PC-3 (cell line): Measurements from ENCODE around the gene SYNCRIP. TPM values are rescaled to one million over a fixed set of nuclear protein-coding genes. Genes with fewer than 3 reads are reported as not detected.

Experiments used
- ATAC-seq: fragments of 200-7000 bp; cut with Tn5 transposase; 2 replicates; pipeline ENCODE4 v1.9.1; 2020; ENCODE audit warnings: mild to moderate bottlenecking, moderate library complexity
- BruUV-seq: library from RNA; stranded (reverse); fragments of 400-500 nt; replicated peaks from 2 replicates; lab custom pipeline; 2021; lab: Mats Ljungman, UMichigan
- CTCF ChIA-PET: fragments of 300-600 bp; sonication (Branson Sonifier 250); formaldehyde crosslinking; loops from one replicate; lab custom pipeline; 2022; ENCODE audit warnings: antibody characterized with exemption; lab: Charles Lee
- POLR2A ChIA-PET: fragments of 300-600 bp; sonication (Branson Sonifier 250); formaldehyde crosslinking; loops from one replicate; lab custom pipeline; 2022; ENCODE audit warnings: antibody characterized with exemption; ENCODE audit not compliant: unreplicated experiment; lab: Charles Lee
- DNase-seq: peaks from one replicate; pipeline ENCODE4 v3.0.0-alpha.2; 2015
- H2AFZ ChIP-seq: fragments of 300-600 bp; sonication (generic); 2 replicates; pipeline ENCODE4 v1.6.0; 2016; ENCODE audit warnings: antibody characterized with exemption, low read length
- H3F3A ChIP-seq: fragments of 300-600 bp; sonication (generic); one replicate; pipeline ENCODE4 v1.6.0; 2017; ENCODE audit warnings: antibody characterized with exemption, low read length, control low read depth, mild to moderate bottlenecking; ENCODE audit not compliant: unreplicated experiment
- H3K27ac ChIP-seq: fragments of 300-600 bp; sonication (generic); 2 replicates; pipeline ENCODE4 v1.5.1; 2016; ENCODE audit warnings: mild to moderate bottlenecking, low read length
- H3K27me3 ChIP-seq: fragments of 300-600 bp; sonication (generic); 2 replicates; pipeline ENCODE4 v1.6.1; 2016; ENCODE audit warnings: low read length, mixed read lengths
- H3K36me3 ChIP-seq: fragments of 300-600 bp; sonication (generic); 2 replicates; pipeline ENCODE4 v1.6.1; 2016; ENCODE audit warnings: low read depth, mixed run types, low read length, mixed read lengths
- H3K4me1 ChIP-seq: fragments of 300-600 bp; sonication (generic); 2 replicates; pipeline ENCODE4 v1.5.1; 2016; ENCODE audit warnings: low read length; ENCODE audit not compliant: insufficient read depth
- H3K4me2 ChIP-seq: fragments of 300-600 bp; sonication (generic); 2 replicates; pipeline ENCODE4 v1.6.0; 2016; ENCODE audit warnings: low read length
- H3K4me3 ChIP-seq: fragments of 300-600 bp; sonication (generic); 2 replicates; pipeline ENCODE4 v1.5.1; 2016; ENCODE audit warnings: mild to moderate bottlenecking, low read length, mixed read lengths
- H3K79me2 ChIP-seq: fragments of 300-600 bp; sonication (generic); 2 replicates; pipeline ENCODE4 v1.6.1; 2017; ENCODE audit warnings: low read length, mixed read lengths
- H3K9ac ChIP-seq: fragments of 300-600 bp; sonication (generic); 2 replicates; pipeline ENCODE4 v1.6.0; 2016; ENCODE audit warnings: mild to moderate bottlenecking, low read length
- H3K9me2 ChIP-seq: fragments of 300-600 bp; sonication (generic); replicated peaks from 2 replicates; pipeline ENCODE4 v1.6.1; 2016; ENCODE audit warnings: mixed run types, low read length, mixed read lengths
- H3K9me3 ChIP-seq: fragments of 300-600 bp; sonication (generic); 2 replicates; pipeline ENCODE4 v1.6.1; 2016; ENCODE audit warnings: low read length, mixed read lengths
- H4K20me1 ChIP-seq: fragments of 300-600 bp; sonication (generic); 2 replicates; pipeline ENCODE4 v1.6.1; 2016; ENCODE audit warnings: low read length, mixed read lengths
- EZH2 ChIP-seq: fragments of 300-600 bp; sonication (generic); IDR thresholded peaks from one replicate; pipeline ENCODE4 v1.6.1; 2017; ENCODE audit warnings: antibody characterized with exemption, mild to moderate bottlenecking, low read length; ENCODE audit not compliant: unreplicated experiment
- EZH2phosphoT487 ChIP-seq: fragments of 300-600 bp; sonication (generic); IDR thresholded peaks from 2 replicates; pipeline ENCODE4 v1.6.1; 2018; ENCODE audit warnings: mild to moderate bottlenecking, antibody characterized with exemption, low read length, borderline replicate concordance
- intact Hi-C: fragments of 100-400 bp; cut with micrococcal nuclease; formaldehyde crosslinking; loops from 2 replicates; pipeline ENCODE4 v1.9.0; 2023
- total RNA-seq: library from RNA; depleted of rRNA; stranded (reverse); fragments of >200 nt; gene quantifications from 2 replicates; pipeline ENCODE4 v1.2.3, GENCODE V29; 2014
- TF ChIP-seq, protein P1 (sequence below): fragments of 300-600 bp; sonication (generic); conservative IDR thresholded peaks from 2 replicates; pipeline ENCODE4 v1.5.1; 2017; ENCODE audit warnings: antibody characterized with exemption, low read depth, mild to moderate bottlenecking, low read length

The SYNCRIP gene
- total RNA-seq, 1 experiment from 2014 or later, result 63.8 TPM

DNA sequence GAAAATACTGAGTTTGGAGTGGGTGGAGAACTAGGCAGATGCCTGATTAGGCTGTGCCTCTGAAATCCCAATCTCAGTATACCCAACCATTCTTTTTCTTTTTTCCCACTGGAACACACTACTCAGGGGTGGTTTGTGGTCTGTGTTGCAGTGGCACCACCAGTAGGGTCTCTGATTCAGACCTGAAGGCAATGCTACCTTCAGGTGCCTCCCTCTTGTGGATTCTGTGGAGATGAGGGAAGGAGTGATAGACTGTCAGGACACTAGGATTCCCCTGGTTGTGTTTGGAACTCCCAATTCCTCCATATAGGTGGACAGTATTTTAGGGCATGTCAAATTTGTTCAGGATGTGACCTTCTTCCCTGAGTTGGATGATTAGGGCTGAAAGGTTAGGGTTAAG is 47.4 kb upstream of the SYNCRIP start:
- CTCF ChIA-PET, result no interaction called here
- Histone ChIP-seq H3K9ac (no peak overlapping the region), H3K79me2 (no peaks in the 10 kb centered on the region), H3K4me1 (no peaks in the 10 kb centered on the region), H3K4me2 (no peak overlapping the region), H3K27ac (no peak overlapping the region), H3K9me2 (no peaks in the 10 kb centered on the region), H3K4me3 (no peak overlapping the region), H3K9me3 (no peaks in the 10 kb centered on the region), H3K36me3 (no peaks in the 10 kb centered on the region), H3F3A (no peaks in the 10 kb centered on the region), H4K20me1 (no peaks in the 10 kb centered on the region), H2AFZ (no peak overlapping the region), H3K27me3 (no peaks in the 10 kb centered on the region)
- no peak for ATAC-seq
- POLR2A ChIA-PET, result no interaction called here
- no TSS peak for BruUV-seq
- no peak for DNase-seq
- TF ChIP-seq, protein P1, sequence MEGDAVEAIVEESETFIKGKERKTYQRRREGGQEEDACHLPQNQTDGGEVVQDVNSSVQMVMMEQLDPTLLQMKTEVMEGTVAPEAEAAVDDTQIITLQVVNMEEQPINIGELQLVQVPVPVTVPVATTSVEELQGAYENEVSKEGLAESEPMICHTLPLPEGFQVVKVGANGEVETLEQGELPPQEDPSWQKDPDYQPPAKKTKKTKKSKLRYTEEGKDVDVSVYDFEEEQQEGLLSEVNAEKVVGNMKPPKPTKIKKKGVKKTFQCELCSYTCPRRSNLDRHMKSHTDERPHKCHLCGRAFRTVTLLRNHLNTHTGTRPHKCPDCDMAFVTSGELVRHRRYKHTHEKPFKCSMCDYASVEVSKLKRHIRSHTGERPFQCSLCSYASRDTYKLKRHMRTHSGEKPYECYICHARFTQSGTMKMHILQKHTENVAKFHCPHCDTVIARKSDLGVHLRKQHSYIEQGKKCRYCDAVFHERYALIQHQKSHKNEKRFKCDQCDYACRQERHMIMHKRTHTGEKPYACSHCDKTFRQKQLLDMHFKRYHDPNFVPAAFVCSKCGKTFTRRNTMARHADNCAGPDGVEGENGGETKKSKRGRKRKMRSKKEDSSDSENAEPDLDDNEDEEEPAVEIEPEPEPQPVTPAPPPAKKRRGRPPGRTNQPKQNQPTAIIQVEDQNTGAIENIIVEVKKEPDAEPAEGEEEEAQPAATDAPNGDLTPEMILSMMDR, result no peak
- TF ChIP-seq EZH2, result no peak
- TF ChIP-seq EZH2phosphoT487, result no peak
- intact Hi-C loops, result no loop called here

- Histone ChIP-seq H3F3A (no peaks in the 10 kb centered on the region), H3K27ac (no peak overlapping the region), H3K9me2 (no peaks in the 10 kb centered on the region), H3K9me3 (no peaks in the 10 kb centered on the region), H2AFZ (no peak overlapping the region), H4K20me1 (no peaks in the 10 kb centered on the region), H3K4me3 (no peak overlapping the region), H3K4me1 (no peaks in the 10 kb centered on the region), H3K9ac (no peak overlapping the region), H3K4me2 (no peak overlapping the region), H3K79me2 (peaks cover 10% of the 10 kb centered on the region), H3K27me3 (no peaks in the 10 kb centered on the region), H3K36me3 (no peaks in the 10 kb centered on the region)
- intact Hi-C loops, result no loop called here
- no peak for DNase-seq
- POLR2A ChIA-PET, result no interaction called here
- CTCF ChIA-PET, result no interaction called here
- no peak for ATAC-seq
- no TSS peak for BruUV-seq
- no peak for TF ChIP-seq EZH2phosphoT487
- TF ChIP-seq, protein P1, result no peak
- no peak for TF ChIP-seq EZH2
These were observed 43.0 kb upstream of the SYNCRIP start for GRCh38 chr6:85685713-85686112.

- ChIA-PET CTCF (no interaction called here), POLR2A (no interaction called here)
- H3K4me3 ChIP-seq, result no peak overlapping the region
- H3K9me2 ChIP-seq, result no peaks in the 10 kb centered on the region
- ATAC-seq (no peak), DNase-seq (no peak)
- H3K36me3 ChIP-seq, result no peaks in the 10 kb centered on the region
- no TSS peak for BruUV-seq
- H3K27me3 ChIP-seq, result no peaks in the 10 kb centered on the region
- no peak overlapping the region for H3K4me2 ChIP-seq
- H4K20me1 ChIP-seq, result no peaks in the 10 kb centered on the region
- H3K9ac ChIP-seq, result no peak overlapping the region
- intact Hi-C loops, result no loop called here
- no peak overlapping the region for H2AFZ ChIP-seq
- H3F3A ChIP-seq, result no peaks in the 10 kb centered on the region
- H3K4me1 ChIP-seq, result 0 out of 2 replicates have a peak, but pooled peaks cover 4% of the 10 kb centered on the region
- H3K79me2 ChIP-seq, result peaks cover 20% of the 10 kb centered on the region
- TF ChIP-seq EZH2 (no peak), EZH2phosphoT487 (no peak)
- TF ChIP-seq, protein P1, result no peak
- H3K9me3 ChIP-seq, result no peaks in the 10 kb centered on the region
- H3K27ac ChIP-seq, result no peak overlapping the region
These were observed 42.1 kb upstream of the SYNCRIP start for GRCh38 chr6:85684809-85685171.
